Choroid plexus epithelial cell (primary cell): ENCODE results near the gene PPP2R3A.

Source experiments
- DNase-seq: peaks from one replicate; pipeline ENCODE4 v3.0.0-alpha.2; 2010; ENCODE audit warnings: low read depth
- H3K4me3 ChIP-seq: 2 replicates; pipeline ENCODE4 v1.5.1; 2011; ENCODE audit warnings: low read depth, mild to moderate bottlenecking, control low read depth, low read length, moderate library complexity
- CTCF ChIP-seq: conservative IDR thresholded peaks from 2 replicates; pipeline ENCODE4 v1.5.1; 2011; ENCODE audit warnings: low read depth, mild to moderate bottlenecking, control low read depth, inconsistent platforms, low read length, moderate library complexity

Gene PPP2R3A

GRCh38 chr3:135970506-135971116 is 5.1 kb downstream of the PPP2R3A start:
- DNase-seq = no peak
- H3K4me3 ChIP-seq = no peak overlapping the region
- no peak for TF ChIP-seq CTCF

- no peak overlapping the region for H3K4me3 ChIP-seq
- no peak for TF ChIP-seq CTCF
- DNase-seq = no peak
Measured at GRCh38 chr3:135973841-135974240, 8.3 kb downstream of the PPP2R3A start.

GRCh38 chr3:135975053-135975452 is 9.5 kb downstream of the PPP2R3A start:
- TF ChIP-seq CTCF = no peak
- no peak for DNase-seq
- H3K4me3 ChIP-seq = no peak overlapping the region

- DNase-seq = no peak
- TF ChIP-seq CTCF = no peak
- no peak overlapping the region for H3K4me3 ChIP-seq
Measured at GRCh38 chr3:135975536-135975935, 10.0 kb downstream of the PPP2R3A start.

GRCh38 chr3:135980343-135980742 is 14.8 kb downstream of the PPP2R3A start:
- H3K4me3 ChIP-seq = no peak overlapping the region
- DNase-seq = no peak
- no peak for TF ChIP-seq CTCF

GRCh38 chr3:135981701-135982403 is 16.3 kb downstream of the PPP2R3A start:
- no peak for TF ChIP-seq CTCF
- DNase-seq = no peak
- H3K4me3 ChIP-seq = no peak overlapping the region

GRCh38 chr3:135982404-135982761 is 16.9 kb downstream of the PPP2R3A start:
- no peak overlapping the region for H3K4me3 ChIP-seq
- TF ChIP-seq CTCF = no peak
- DNase-seq = peak; percentile 21
